Erythroblast (primary cell): ENCODE data around the gene ADGRG3.

Source experiments
- GATA1 ChIP-seq: IDR thresholded peaks from 2 replicates; pipeline ENCODE4 v1.6.1; 2011; ENCODE audit warnings: low read depth, mild to moderate bottlenecking, control low read depth, low read length, moderate library complexity
- POLR2A ChIP-seq: IDR thresholded peaks from 2 replicates; pipeline ENCODE4 v1.6.1; 2011; ENCODE audit warnings: mild to moderate bottlenecking, low read length

DNA sequence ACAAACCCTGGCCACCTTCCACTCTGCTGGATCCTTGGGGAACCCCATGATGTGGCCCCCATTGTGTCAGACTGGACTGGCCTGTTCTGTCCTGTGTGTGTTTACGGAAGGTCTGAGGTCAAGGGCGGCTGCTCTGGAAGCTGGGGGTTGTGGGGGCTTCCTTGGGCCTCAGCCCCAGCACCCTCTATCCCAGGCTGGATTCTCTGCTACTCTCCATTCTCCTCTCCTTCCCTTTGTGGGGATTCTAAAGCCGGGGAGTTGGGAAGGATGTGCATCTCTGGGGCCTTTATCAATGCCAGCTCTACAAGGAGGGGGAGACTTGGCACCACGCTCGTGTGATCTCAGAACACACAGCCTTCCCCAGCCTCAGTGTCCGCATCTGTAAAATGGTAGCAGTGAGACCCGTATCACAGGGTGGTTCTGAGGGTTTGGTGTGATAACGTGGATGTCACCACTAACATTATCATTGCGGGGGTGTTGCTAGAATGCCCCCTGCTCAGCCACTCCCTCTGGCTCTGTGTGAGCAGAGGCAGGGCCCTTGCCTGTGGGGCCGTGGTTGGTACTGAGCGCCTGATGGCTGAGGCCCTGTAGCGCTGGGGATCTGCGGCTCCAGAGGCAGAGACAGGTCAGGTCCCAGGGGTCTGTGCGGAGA lies 21.6 kb upstream of the ADGRG3 start:
- TF ChIP-seq POLR2A (no peak), GATA1 (no peak)
